ENCODE measurements around the gene YJEFN3. TPM values are rescaled to one million over a fixed set of nuclear protein-coding genes. Genes with fewer than 3 reads are reported as not detected.

The YJEFN3 gene
- total RNA-seq, 1 experiment from 2014 or later, result 16.6 TPM

GRCh38 chr19:19542507-19542906 is 13.8 kb downstream of the YJEFN3 start:
- Histone ChIP-seq H3K56ac (ENCODE audit: insufficient read length, low read depth, low read length) (no peak overlapping the region), H4K5ac (ENCODE audit: insufficient read length, low read depth, low read length) (no peak overlapping the region), H3K4me1 (ENCODE audit: insufficient read depth, low read length) (no peaks in the 10 kb centered on the region), H3K27ac (ENCODE audit: insufficient read length, low read depth, low read length) (no peak overlapping the region), H3K27me3 (ENCODE audit: insufficient read depth, low read length) (peaks cover 2% of the 10 kb centered on the region; the same call in 1 of the 2 replicates), H3K79me1 (ENCODE audit: insufficient read depth, low read depth, low read length, poor library complexity, severe bottlenecking) (no peaks in the 10 kb centered on the region), H2BK20ac (ENCODE audit: low read depth, low read length, poor library complexity, severe bottlenecking) (no peak overlapping the region), H2BK12ac (ENCODE audit: insufficient read length, low read depth, low read length) (no peak overlapping the region), H4K20me1 (ENCODE audit: control insufficient read depth, insufficient read depth, insufficient read length) (no peaks in the 10 kb centered on the region), H2BK120ac (ENCODE audit: low read depth, low read length, poor library complexity, severe bottlenecking) (no peak overlapping the region), H3K23me2 (ENCODE audit: insufficient read length, low read depth, low read length, poor library complexity, severe bottlenecking) (peaks cover 14% of the 10 kb centered on the region), H2BK5ac (ENCODE audit: insufficient read length, low read length) (no peak overlapping the region), H3K18ac (ENCODE audit: insufficient read length, low read depth, low read length) (no peak overlapping the region), H3K79me2 (ENCODE audit: insufficient read depth, low read length) (no peaks in the 10 kb centered on the region), H4K91ac (ENCODE audit: insufficient read length, low read depth, low read length) (no peak overlapping the region), H3T11ph (ENCODE audit: low read length) (no peak overlapping the region), H3K9ac (ENCODE audit: extremely low read depth, insufficient read length, low read length) (no peak overlapping the region), H3K4me2 (ENCODE audit: insufficient read depth, insufficient read length, low read length) (no peak overlapping the region), H2BK15ac (ENCODE audit: low read depth, low read length) (no peak overlapping the region), H3K9me3 (ENCODE audit: control insufficient read depth, low read depth, low read length) (no peaks in the 10 kb centered on the region), H2AK5ac (ENCODE audit: insufficient read length, low read length) (no peak overlapping the region), H3K23ac (ENCODE audit: insufficient read length, low read depth, low read length) (no peak overlapping the region), H3K4ac (ENCODE audit: low read depth, low read length) (no peak overlapping the region), H4K8ac (replicated peaks; ENCODE audit: insufficient read length, low read depth, low read length) (no peak overlapping the region), H3K14ac (ENCODE audit: insufficient read depth, low read length) (no peak overlapping the region), H2AFZ (ENCODE audit: low read length) (no peak overlapping the region)
- no CpG with 5 or more reads among the region's 12 CpGs for WGBS (ENCODE audit: extremely low coverage, insufficient read length, low lambda C conversion rate)
- peaks cover 7 to 15% of the 10 kb centered on the region in 2 experiments for H3K4me1 Mint-ChIP-seq
- H3K27me3 Mint-ChIP-seq (ENCODE audit: low read depth), result peaks cover 25% of the 10 kb centered on the region
- H3K9me3 Mint-ChIP-seq, result no peaks in the 10 kb centered on the region
- no peak overlapping the region; a peak in 1 of 7 replicates for H3K27ac Mint-ChIP-seq
- H3K36me3 Mint-ChIP-seq (ENCODE audit: insufficient read depth in 1 of 3, low read depth in 3 of 3), result peaks cover 2 to 4% (median 2%) of the 10 kb centered on the region in 3 experiments; a peak in 4 of 7 replicates
- DNase-seq, result no peak
- no peak for TF ChIP-seq CTCF (conservative IDR thresholded peaks at IDR 0.05)
- H3K4me3 Mint-ChIP-seq, result no peak overlapping the region

Measured in H9 (cell line).